HG02840 (cell line): ENCODE results near the gene MEIS2.

ENCODE experiments used
- ATAC-seq: cut with Tn5 transposase; IDR thresholded peaks from one replicate; pipeline ENCODE4 v1.9.1; 2021; ENCODE audit warnings: mild to moderate bottlenecking, moderate library complexity, moderate number of reproducible peaks; ENCODE audit not compliant: unreplicated experiment, low FRiP score

MEIS2 gene

DNA sequence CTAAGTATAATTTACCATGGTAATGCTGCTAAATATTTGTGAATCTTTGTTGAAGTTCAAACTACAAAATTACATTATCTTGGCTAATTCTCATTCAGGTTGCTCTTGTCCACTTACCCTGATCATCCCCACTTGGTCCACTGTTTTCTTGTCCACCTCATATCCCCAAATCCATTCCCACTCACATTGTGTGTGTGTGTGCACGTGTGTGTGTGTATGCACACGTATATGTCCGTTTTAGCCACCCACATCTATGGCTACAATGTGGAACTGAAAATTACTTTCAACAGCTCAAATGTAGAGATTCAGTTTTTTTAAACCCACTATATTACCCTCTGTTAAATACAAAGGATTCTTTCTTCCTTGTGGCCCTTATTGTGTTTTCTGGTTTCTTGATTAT lies 15.2 kb upstream of the MEIS2 start:
- no peak for ATAC-seq

DNA sequence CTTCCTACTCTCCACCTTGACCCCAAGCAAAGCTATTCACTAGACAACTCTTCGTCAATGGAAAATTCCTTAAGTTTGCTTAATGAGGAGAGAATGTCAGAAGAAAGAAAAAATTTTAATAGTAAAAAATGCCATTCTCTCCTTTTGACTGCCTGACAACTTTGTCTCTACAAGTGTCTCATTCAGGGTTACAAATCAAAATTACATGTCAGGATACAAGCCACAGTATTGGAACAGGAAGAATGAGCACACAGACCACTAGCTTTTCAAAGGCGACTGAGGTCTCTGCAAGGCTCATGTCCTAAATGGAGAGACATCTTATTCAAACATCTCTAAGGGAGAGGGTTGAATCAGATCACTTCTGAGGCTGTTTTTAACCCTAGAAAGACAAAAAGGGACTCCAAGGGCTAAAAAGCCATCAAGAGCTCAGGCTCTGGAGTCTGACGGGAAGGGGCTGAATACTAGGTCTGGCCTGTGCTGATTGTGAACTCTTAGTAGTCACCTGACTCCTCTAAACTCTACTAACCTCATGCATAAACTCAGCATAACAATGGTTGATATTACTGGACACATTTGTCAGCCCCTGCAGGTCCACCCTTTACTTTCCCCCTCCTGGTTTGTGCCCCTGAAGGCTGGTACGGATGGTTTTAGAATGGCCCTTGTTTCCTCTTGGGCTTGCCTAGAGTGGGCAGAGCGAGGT lies 12.8 kb upstream of the MEIS2 start:
- ATAC-seq: no peak

DNA sequence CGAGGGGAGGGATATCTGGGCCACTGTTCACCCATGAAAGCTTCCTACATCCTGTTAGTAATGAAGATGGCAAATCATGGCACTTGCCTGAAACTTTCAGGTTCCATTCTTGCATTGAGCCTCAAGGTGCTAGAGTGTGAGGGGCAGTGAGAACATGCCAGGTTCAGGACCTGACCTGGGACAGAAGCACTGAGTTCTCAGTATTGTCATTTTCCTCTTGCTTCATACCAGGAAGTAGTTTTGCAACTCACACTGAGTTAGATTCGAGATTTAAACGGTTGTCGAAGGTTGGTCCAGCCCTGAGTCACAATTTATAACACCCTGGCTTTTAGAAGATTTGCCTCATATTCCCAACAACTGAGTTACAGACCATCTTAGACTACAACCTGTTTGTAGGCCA lies 11.8 kb upstream of the MEIS2 start:
- ATAC-seq: no peak

DNA sequence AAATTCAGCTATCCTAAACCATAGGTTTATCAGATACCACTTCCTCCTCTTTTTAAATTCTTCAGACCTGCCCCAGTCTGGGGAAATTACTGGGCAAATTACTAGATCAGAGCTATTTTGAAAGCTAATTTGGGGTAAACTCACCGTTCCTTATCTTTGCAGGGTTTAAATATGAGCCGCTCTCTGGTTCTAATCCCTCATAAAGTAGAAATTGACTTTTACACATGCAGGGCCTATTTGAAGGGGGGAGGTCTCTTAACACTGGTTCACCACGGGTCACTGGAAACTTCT lies 11.0 kb upstream of the MEIS2 start:
- ATAC-seq: no peak

DNA sequence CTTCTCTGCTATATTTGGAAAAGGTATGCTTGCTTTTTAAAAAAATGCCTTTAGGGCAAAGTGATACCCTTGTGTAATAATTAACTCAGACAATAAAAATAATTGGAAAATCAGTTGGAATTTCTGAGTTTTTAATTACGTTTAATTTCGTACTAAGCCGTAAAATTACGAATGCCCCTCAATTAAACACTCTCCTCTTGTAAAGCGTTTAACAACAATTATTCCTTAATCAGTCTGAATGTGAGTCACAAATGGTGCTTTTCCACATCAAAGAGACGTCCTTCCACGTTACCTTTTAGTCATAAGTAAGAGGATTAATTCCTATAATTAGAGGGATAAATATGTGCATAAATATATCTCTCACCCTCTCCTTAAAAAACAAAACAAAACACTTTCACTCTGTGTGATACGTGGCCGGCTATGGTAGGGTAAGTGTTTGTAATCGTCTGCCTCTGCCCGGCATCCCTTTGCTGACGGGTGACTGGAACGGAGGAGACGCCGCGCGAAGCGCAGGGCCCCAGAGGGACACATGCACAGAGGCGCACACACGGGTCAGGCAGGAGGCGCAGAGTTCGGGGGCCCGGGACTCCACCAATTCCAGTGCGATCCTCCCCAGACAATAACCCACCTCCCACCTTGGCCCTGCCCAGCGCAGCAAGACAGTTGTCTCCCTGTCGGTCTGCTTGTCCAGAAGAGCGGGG lies 9.7 kb upstream of the MEIS2 start:
- ATAC-seq: no peak

DNA sequence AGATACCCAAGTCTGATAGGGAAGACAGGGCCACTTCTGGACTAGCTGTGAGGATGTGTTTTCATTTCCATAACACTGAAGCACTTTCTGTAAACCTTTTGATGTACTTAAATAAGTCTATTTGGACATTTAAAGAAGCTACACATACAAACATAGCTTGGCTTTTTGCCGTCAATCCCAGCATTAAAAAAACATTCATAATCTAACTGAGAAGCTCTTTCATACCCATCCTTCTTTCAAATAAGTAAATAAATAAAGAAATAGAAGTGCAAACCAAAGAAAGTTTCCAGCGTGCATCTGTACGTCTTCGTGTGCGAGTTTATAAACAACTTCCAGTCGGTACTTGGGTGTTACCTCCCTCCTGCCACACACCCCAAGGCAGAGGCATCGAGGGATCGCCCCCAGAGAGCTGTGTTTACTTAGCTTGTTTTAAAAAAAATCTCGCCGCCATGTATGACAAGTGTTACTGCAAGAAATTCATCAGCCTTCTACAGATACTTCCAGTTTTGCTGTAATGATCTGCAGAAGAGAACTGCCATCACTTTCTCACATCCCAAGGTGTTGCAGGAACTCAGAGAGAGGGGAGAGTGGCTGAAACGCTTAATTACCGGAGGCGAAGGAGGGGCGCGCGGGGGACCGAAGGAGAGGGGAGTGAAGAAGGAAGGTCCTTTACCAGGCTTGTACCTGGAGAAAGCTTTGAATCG lies 9.0 kb upstream of the MEIS2 start:
- no peak for ATAC-seq

DNA sequence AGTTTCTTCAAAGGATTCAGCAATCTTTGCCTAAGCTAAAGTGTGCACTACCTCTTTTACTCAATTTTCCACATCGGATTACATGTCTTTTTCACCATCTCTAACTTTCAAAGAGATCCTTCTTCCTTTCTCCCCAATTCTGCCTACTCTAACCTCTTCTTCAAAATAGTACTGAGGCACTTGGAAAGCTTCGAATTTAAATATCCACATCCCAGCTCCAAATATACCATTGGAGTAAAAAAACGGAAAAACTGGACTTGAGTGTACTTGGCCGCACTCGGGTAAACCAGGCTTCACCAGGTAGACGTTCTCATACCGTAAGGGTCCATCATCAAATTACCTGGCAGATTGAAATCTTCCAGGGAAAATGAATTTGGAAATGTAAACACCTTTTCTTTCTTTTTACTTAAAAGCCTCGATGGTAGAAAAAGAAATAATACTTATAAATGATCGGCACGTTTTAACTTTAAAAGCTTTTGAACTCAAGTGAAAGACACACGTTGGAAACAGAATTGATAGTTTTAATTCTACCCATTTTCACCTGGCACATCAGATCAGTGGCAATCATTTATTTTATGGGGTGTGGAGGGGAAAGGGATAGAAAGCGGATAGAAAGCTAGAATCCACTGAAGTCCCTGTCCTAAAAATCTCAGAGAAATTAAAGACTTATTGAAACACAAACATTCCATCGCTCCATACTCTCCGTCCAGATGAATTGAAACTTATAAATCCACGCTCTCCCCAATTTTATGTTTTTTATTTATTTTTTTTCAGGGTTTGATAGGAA lies 8.2 kb upstream of the MEIS2 start:
- no peak for ATAC-seq

DNA sequence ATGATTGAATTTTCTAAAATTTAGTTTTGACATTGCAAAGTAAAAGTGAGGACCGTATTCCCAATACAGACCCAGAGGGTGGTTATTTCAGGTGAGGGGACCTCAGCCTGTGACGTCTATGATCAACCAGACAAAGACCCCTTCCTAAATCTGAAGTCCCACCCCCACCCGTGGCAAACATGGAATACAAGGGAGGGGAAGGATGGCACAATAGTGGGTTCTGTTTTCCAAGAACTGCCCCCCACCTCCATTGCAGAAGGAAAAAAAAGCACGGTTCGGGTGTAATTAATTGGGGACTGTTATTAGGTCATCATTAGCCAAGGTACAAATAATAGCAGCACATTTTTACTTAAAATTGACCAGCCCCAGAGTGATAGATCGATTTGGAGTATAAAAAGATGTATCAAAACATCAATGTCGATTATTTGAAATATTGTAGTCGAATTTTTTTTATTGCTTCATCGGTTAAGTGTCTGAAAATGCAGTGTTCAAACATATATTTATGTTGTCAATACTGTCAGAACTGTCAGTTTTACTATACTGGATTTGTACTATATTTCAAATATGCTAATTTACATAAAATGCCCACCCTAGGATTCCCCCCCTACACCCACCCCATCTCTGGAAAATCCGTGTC lies 7.5 kb upstream of the MEIS2 start:
- no peak for ATAC-seq

DNA sequence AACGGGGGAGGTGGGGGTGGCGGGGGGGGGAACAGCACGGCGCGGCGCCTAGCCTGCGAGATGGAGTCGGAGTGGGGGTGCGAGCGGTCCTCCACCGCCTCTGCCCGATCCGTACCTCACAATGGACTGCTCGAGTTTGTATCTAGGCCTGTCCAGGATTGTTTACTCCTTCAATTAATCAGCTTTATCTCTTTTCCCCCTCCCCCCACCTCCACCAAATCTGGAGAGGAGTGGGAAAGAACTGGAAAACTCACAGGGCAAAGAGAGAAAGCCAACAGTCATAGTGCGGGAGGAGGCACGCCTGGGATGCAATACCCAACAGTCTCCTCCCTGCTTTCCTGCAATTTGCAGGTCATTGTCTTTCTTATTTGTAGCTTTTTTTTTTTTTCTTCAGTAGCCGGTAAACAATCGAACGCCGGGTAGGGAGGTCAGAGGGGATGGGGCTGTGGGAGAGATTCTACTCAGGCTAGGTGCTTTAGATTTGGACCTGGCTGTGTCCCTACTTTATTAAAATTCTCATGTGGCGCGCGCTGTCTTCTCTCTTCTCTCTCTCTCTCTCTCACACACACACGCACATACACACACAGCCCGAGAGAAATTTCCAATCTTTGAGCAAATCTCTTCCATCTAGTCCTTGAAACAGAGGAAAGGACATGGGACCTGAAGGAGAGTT lies 6.9 kb upstream of the MEIS2 start:
- no peak for ATAC-seq

DNA sequence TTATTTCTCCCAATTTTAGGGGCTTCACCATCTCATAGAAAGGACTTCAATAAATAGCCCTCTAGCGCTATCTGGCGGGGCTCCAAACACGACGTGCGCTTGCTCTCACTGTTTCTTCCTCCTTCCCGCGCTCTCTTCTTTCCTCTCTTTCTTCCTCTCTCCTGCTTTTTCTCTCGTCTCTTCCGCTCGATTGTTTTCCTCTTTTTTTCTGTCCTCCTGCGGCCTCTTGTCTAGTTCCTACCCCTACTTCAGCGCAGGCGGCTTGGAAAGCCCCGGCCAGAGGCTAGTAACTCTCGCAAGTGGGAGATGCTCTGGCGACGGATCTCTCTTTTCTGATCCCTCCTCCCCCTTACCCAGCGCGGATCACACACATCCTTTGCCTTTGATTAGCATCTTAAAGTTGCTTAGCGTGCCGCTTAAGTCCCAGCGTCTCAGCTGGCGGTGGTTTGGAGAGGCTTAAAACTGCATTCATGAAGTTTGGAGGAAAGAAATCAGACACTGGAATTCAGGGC lies 6.2 kb upstream of the MEIS2 start:
- ATAC-seq: no peak

DNA sequence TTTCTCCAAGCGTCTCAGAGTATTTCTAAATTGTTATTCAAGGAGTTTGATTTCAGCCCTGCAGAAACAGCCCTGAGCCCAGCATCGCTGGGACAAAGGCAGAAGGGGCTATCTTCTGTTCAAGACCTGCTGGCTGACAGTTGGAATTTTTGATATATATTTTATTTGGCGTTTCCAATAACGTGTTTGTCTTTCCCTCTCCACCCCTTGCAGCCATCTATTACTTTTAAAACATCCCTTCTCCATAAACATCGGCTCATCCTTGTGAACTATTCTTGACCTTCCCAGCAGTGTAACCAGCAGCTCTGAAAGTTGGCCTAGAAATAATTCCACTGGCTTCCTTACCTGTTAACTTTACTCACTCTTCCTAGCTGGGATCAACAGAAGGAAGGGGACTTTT lies 5.5 kb upstream of the MEIS2 start:
- no peak for ATAC-seq

DNA sequence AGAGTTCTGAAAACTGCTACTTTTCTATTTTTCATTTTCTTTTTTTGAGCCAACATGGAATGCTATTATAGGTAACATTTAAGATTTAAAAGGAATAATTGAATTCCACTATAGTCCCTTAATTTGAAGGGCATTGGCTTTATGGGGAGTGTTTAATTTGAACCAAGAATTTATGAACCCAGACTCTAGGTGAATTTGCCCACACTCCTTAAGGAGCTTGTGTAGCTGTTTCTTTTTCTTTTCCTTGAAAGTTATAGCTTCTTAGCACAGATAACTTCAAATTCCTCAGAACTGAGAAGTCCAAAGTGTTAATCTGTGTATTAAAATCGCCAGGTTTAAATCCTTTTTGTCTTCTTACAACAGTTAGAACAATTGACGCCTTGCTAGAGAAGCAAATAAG lies 4.7 kb upstream of the MEIS2 start:
- no peak for ATAC-seq

DNA sequence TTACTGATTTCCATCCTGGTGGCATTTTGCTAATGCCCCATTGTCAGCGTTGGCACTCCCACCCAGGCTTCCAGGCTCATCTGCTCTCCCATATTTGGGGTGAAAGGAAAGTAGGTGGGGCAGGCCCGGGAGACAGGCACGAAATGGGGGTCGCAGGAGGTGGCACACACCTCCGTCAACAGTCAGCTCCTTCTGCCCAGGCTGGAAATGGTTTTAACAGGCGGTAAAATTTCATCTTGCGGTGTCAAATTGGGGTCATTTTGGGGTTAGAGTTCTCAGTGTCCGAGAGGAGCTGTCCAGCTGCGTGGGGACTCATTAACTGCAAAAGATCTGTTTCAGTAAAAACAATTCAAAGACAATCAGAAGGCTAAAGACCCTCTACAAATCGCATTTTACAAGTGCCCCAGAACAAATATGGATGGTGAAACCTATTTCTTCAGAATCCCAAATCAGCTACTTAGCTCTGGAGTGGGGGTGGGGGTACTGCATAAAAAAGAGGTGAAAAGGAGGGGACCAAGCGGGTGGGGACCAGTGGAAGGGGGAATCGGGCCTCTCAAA lies 4.2 kb upstream of the MEIS2 start:
- ATAC-seq: no peak

DNA sequence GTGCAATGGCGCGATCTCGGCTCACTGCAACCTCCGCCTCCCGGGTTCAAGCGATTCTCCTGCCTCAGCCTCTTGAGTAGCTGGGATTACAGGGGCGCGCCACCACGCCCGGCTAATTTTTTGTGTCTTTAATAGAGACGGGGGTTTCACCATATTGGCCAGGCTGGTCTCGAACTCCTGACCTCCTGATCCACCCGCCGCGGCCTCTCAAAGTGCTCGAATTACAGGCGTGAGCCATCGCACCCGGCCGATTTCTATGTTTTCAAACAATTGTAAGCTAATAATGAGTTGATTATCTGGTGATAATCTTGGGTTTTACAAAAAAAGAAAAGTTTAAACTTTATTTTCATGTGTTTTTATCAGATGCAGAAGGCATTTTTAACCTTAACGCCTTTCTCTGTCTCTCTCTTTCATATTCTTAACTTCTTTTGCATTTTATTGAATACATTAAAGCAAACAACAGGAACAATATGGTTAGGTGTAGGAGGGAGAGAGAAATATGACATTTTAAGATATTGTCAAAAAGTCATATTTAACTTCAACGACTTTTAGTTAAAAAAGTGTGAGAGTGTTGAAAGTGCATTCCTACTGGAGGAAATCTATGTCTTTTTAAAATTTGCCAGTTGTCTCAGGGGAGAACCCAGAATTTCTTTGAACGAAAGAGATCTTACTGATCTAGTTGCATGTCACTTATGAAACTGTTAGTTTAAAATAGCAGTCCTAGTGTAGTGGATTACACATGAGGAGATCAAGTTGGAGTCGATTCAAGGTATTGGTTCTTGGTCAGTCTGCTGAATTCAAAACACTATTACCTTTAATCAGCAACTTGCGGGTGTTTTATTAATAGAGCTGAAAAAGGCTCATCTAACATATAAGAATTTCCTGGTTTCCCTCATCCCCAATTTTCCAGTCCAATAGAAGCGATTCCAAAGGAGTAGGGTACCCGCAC lies 3.4 kb upstream of the MEIS2 start:
- no peak for ATAC-seq

DNA sequence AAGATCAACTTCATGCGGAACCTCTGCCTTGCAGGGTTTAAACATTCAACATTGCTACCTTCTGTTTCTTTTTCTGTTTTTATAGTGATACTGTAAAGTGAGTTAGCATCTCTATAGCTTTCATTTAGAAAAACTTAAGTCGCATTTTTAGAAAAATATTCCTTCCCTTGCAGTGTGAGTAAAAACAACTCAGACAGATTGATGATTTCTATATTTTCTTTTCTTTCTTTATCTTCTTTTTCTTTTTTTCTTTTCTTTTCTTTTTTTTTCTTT lies 2.8 kb upstream of the MEIS2 start:
- no peak for ATAC-seq

DNA sequence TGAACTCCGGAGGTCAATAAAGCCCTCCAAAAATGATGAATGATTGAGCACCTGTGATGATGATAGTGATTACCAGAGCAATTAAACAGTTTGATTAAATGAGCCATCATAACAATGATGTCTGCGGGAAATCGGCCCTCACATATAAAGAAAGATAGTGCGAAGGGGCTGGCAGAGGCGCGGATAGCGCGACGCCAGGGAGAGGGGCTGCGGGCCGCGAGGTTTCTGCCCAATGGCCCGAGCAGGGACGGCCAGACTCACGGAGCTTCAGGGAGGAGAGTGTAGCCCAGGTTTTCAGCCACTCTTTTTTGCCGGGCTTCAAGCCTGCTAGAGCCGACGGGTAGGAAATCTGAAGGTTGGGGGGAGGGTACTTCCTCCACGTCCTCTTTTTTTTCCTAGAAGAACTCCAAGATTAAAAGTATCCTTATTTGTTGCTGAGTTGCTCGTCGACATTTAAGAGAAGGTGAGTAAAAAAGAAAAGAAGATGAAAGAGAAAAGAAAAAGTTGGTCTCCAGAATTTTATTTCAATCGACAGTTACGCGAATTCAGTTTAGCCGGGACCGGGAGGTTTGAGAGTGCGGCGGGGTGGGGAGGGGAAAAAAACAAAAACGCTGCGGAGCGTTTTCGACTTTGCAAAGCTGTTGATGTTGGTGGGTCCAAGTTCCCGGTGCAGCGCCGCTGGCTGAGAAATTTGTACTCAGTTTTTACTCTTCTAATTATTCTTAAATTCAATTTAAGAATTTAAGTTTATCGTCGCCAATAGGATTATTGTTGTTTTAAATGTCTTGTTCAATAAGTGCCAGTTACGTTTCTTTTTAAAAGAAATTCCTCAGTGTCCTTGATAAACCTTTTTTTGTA lies 2.2 kb upstream of the MEIS2 start:
- no peak for ATAC-seq

DNA sequence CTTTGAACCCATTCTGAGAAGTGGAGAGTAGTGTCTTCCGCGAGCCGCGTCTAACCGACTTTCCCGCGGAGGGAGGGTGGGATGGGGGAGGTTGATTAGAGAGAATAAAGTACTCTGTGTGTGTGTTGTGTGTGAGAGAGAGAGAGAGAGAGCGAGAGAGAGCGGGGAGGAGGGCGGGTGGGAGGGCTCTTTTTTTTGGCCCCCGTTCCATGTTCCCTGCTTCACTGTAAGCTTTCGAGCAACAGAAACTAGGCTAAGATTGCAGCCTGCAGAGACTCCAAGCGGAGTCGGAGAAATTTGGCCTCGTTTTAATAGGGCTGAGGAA lies 1.6 kb upstream of the MEIS2 start:
- no peak for ATAC-seq

DNA sequence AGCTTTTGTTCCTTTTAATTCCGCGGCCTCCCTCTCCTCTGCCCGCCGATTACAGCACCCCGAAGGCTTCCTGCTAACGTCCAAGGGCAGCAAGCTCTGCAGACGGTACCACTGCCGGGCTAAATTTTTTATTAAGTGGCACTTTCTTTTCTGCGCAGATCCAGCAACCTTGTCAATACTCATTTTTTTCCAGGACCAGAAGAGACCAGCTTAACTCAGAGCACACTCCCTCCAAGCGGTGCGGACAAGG lies 542 bp upstream of the MEIS2 start:
- peak; percentile 29 for ATAC-seq
